ENCODE measurements around the gene TNNT2.
A peak's percentile ranks its signal among the peaks of the same experiment; 100 is the strongest.

The TNNT2 gene

GRCh38 chr1:201360486-201360885 lies 17.0 kb downstream of the TNNT2 start:
- H3K79me1 ChIP-seq (ENCODE audit: low read depth, low read length), result peaks cover 4% of the 10 kb centered on the region
- no peaks in the 10 kb centered on the region for H3K9me3 ChIP-seq (replicated peaks in 1 of 2; ENCODE audit: control insufficient read depth in 2 of 2, insufficient read depth in 1 of 2, low read depth in 1 of 2, low read length in 2 of 2)
- no CpG with 5 or more reads among the region's 7 CpGs for WGBS, 2 donors (ENCODE audit: extremely low coverage in 2 of 2, insufficient read length in 2 of 2, insufficient replicate concordance in 1 of 2)
- peak overlapping the region; percentile 97 for H2AK5ac ChIP-seq (ENCODE audit: low read depth, low read length)
- H2BK15ac ChIP-seq (ENCODE audit: low read length), result peak overlapping the region; percentile 91
- H2BK120ac ChIP-seq (ENCODE audit: low read depth, low read length), result no peak overlapping the region
- H2BK5ac ChIP-seq (ENCODE audit: low read length), result peak overlapping the region; percentile 29
- peak overlapping the region; percentile 20 for H3K18ac ChIP-seq (ENCODE audit: low read length)
- peaks cover 0 to 15% of the 10 kb centered on the region in 2 donors for H3K4me1 ChIP-seq (ENCODE audit: control insufficient read depth in 2 of 2, insufficient read depth in 1 of 2, low read depth in 1 of 2, low read length in 2 of 2)
- H3K36me3 ChIP-seq (replicated peaks in 1 of 2; ENCODE audit: control insufficient read depth in 2 of 2, insufficient read depth in 2 of 2, low read length in 2 of 2), result no peaks in the 10 kb centered on the region
- no peak overlapping the region for H3K27ac ChIP-seq (replicated peaks; ENCODE audit: low read length)
- H2AFZ ChIP-seq (ENCODE audit: low read length), result no peak overlapping the region
- H3K27me3 ChIP-seq (ENCODE audit: control insufficient read depth in 3 of 3, insufficient read depth in 3 of 3, low read depth in 1 of 3, low read length in 3 of 3), result peaks cover 0 to 18% (median 0%) of the 10 kb centered on the region in 3 experiments
- H3K4me3 ChIP-seq (ENCODE audit: low read length in 2 of 2), result no peak overlapping the region
- no peak overlapping the region for H3K4ac ChIP-seq (ENCODE audit: low read length)
- H3K4me2 ChIP-seq (ENCODE audit: insufficient read depth, low read length, poor library complexity, severe bottlenecking), result no peak overlapping the region
- H4K8ac ChIP-seq (ENCODE audit: low read depth, low read length), result no peak overlapping the region
- H3K23ac ChIP-seq (ENCODE audit: low read depth, low read length, poor library complexity), result no peak overlapping the region
- H2BK12ac ChIP-seq (ENCODE audit: low read length), result peak overlapping the region; percentile 75
- no peak overlapping the region for H3K9ac ChIP-seq (ENCODE audit: low read depth, low read length, poor library complexity)
- no peak for DNase-seq (ENCODE audit: low spot score)
- H3K14ac ChIP-seq (ENCODE audit: low read length), result no peak overlapping the region
- H4K91ac ChIP-seq (ENCODE audit: low read depth, low read length, poor library complexity), result peak overlapping the region; percentile 22

DNA sequence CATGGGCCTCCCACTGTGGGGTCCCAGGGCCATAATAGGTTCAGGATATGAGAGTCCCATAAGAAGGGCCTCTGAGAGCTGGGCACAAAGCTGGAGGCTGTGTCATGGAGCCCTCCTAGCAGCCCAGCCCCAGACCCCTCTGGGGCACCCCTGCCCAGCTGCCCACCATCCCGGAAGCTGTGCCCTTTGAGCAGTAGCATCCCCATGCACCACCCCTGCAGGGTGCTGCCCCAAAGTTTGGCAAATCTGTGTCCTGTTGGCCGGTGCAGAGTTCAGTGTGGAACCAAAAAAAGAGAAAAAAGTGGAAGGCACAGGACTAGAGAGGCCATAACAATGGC lies 17.6 kb downstream of the TNNT2 start:
- Histone ChIP-seq H3K79me1 (ENCODE audit: low read depth, low read length) (peaks cover 4% of the 10 kb centered on the region), H2BK15ac (ENCODE audit: low read length) (peak overlapping the region; percentile 95), H2AK5ac (ENCODE audit: low read depth, low read length) (peak overlapping the region; percentile 91), H3K9me3 (replicated peaks in 1 of 2; ENCODE audit: control insufficient read depth in 2 of 2, insufficient read depth in 1 of 2, low read depth in 1 of 2, low read length in 2 of 2) (no peaks in the 10 kb centered on the region), H2BK120ac (ENCODE audit: low read depth, low read length) (no peak overlapping the region), H3K36me3 (replicated peaks in 1 of 2; ENCODE audit: control insufficient read depth in 2 of 2, insufficient read depth in 2 of 2, low read length in 2 of 2) (no peaks in the 10 kb centered on the region), H3K27me3 (ENCODE audit: control insufficient read depth in 3 of 3, insufficient read depth in 3 of 3, low read depth in 1 of 3, low read length in 3 of 3) (peaks cover 0 to 23% (median 0%) of the 10 kb centered on the region in 3 experiments), H4K8ac (ENCODE audit: low read depth, low read length) (no peak overlapping the region), H4K91ac (ENCODE audit: low read depth, low read length, poor library complexity) (no peak overlapping the region), H3K4me3 (ENCODE audit: low read length in 2 of 2) (no peak overlapping the region), H3K4me1 (ENCODE audit: control insufficient read depth in 2 of 2, insufficient read depth in 1 of 2, low read depth in 1 of 2, low read length in 2 of 2) (peaks cover 0 to 15% of the 10 kb centered on the region in 2 donors), H2BK12ac (ENCODE audit: low read length) (no peak overlapping the region), H3K4me2 (ENCODE audit: insufficient read depth, low read length, poor library complexity, severe bottlenecking) (no peak overlapping the region), H3K14ac (ENCODE audit: low read length) (no peak overlapping the region), H3K9ac (ENCODE audit: low read depth, low read length, poor library complexity) (no peak overlapping the region), H3K18ac (ENCODE audit: low read length) (peak overlapping the region; percentile 16), H2AFZ (ENCODE audit: low read length) (no peak overlapping the region), H3K4ac (ENCODE audit: low read length) (no peak overlapping the region), H3K23ac (ENCODE audit: low read depth, low read length, poor library complexity) (no peak overlapping the region), H2BK5ac (ENCODE audit: low read length) (no peak overlapping the region), H3K27ac (replicated peaks; ENCODE audit: low read length) (no peak overlapping the region)
- DNase-seq (ENCODE audit: low spot score), result no peak
- WGBS, 2 donors (ENCODE audit: extremely low coverage in 2 of 2, insufficient read length in 2 of 2, insufficient replicate concordance in 1 of 2), result no CpG with 5 or more reads among the region's 2 CpGs

- peak overlapping the region; percentile 15 for H3K14ac ChIP-seq (ENCODE audit: low read length)
- H3K4me1 ChIP-seq (ENCODE audit: control insufficient read depth in 2 of 2, insufficient read depth in 1 of 2, low read depth in 1 of 2, low read length in 2 of 2), result peaks cover 0 to 15% of the 10 kb centered on the region in 2 donors
- H4K91ac ChIP-seq (ENCODE audit: low read depth, low read length, poor library complexity), result peak overlapping the region; percentile 73
- no peak overlapping the region for H2BK5ac ChIP-seq (ENCODE audit: low read length)
- peak overlapping the region; percentile 78 for H2BK120ac ChIP-seq (ENCODE audit: low read depth, low read length)
- no peak overlapping the region for H3K9ac ChIP-seq (ENCODE audit: low read depth, low read length, poor library complexity)
- peak overlapping the region; percentile 10 for H2BK12ac ChIP-seq (ENCODE audit: low read length)
- no peaks in the 10 kb centered on the region for H3K36me3 ChIP-seq (replicated peaks in 1 of 2; ENCODE audit: control insufficient read depth in 2 of 2, insufficient read depth in 2 of 2, low read length in 2 of 2)
- H3K4ac ChIP-seq (ENCODE audit: low read length), result peak overlapping the region; percentile 98
- peak overlapping the region; percentile 89 for H3K18ac ChIP-seq (ENCODE audit: low read length)
- H3K4me2 ChIP-seq (ENCODE audit: insufficient read depth, low read length, poor library complexity, severe bottlenecking), result no peak overlapping the region
- H2AK5ac ChIP-seq (ENCODE audit: low read depth, low read length), result peak overlapping the region; percentile 91
- no peak overlapping the region for H4K8ac ChIP-seq (ENCODE audit: low read depth, low read length)
- H3K27ac ChIP-seq (replicated peaks; ENCODE audit: low read length), result no peak overlapping the region
- H3K9me3 ChIP-seq (replicated peaks in 1 of 2; ENCODE audit: control insufficient read depth in 2 of 2, insufficient read depth in 1 of 2, low read depth in 1 of 2, low read length in 2 of 2), result no peaks in the 10 kb centered on the region
- H3K23ac ChIP-seq (ENCODE audit: low read depth, low read length, poor library complexity), result no peak overlapping the region
- H2AFZ ChIP-seq (ENCODE audit: low read length), result no peak overlapping the region
- peak overlapping the region; percentile 95 for H2BK15ac ChIP-seq (ENCODE audit: low read length)
- WGBS, 2 donors (ENCODE audit: extremely low coverage in 2 of 2, insufficient read length in 2 of 2, insufficient replicate concordance in 1 of 2), result no CpG with 5 or more reads among the region's 18 CpGs
- H3K4me3 ChIP-seq (ENCODE audit: low read length in 2 of 2), result no peak overlapping the region
- peaks cover 0 to 23% (median 0%) of the 10 kb centered on the region in 3 experiments for H3K27me3 ChIP-seq (ENCODE audit: control insufficient read depth in 3 of 3, insufficient read depth in 3 of 3, low read depth in 1 of 3, low read length in 3 of 3)
- DNase-seq (ENCODE audit: low spot score), result no peak
- H3K79me1 ChIP-seq (ENCODE audit: low read depth, low read length), result peaks cover 4% of the 10 kb centered on the region
These were observed 18.2 kb downstream of the TNNT2 start for GRCh38 chr1:201359031-201359872.

DNA sequence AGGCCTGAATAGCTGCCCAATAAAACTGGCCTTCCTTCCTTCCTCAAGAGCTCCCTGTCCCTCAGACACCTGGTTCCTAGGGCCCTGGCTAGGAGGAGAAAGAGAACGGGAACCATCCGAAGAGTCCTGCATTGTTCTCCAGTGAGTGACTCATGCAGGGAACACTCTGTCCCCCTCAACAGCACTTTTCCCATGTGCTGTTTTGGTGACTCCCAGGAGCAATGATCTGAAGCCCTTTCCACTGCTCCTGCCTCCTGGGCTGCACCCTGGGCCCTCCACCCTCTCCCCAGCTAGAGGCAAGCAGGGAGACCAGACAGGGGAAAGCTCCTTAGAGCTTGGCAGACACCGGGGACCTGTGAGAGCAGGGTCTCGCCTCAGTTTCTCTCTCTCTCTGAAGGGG lies 18.9 kb downstream of the TNNT2 start:
- no CpG with 5 or more reads among the region's 4 CpGs for WGBS, 2 donors (ENCODE audit: extremely low coverage in 2 of 2, insufficient read length in 2 of 2, insufficient replicate concordance in 1 of 2)

More for the DNA sequence above, 18.9 kb downstream of the TNNT2 start:
- no peak overlapping the region for H4K8ac ChIP-seq (ENCODE audit: low read depth, low read length)
- no peak overlapping the region for H3K4ac ChIP-seq (ENCODE audit: low read length)
- no peaks in the 10 kb centered on the region for H3K36me3 ChIP-seq (replicated peaks in 1 of 2; ENCODE audit: control insufficient read depth in 2 of 2, insufficient read depth in 2 of 2, low read length in 2 of 2)
- H2BK120ac ChIP-seq (ENCODE audit: low read depth, low read length), result peak overlapping the region; percentile 78
- H3K23ac ChIP-seq (ENCODE audit: low read depth, low read length, poor library complexity), result no peak overlapping the region
- H3K27ac ChIP-seq (replicated peaks; ENCODE audit: low read length), result no peak overlapping the region
- H2AFZ ChIP-seq (ENCODE audit: low read length), result no peak overlapping the region
- peaks cover 0 to 23% (median 0%) of the 10 kb centered on the region in 3 experiments for H3K27me3 ChIP-seq (ENCODE audit: control insufficient read depth in 3 of 3, insufficient read depth in 3 of 3, low read depth in 1 of 3, low read length in 3 of 3)
- no peak overlapping the region for H2BK5ac ChIP-seq (ENCODE audit: low read length)
- peak overlapping the region; percentile 15 for H3K14ac ChIP-seq (ENCODE audit: low read length)
- peak overlapping the region; percentile 84 for H3K18ac ChIP-seq (ENCODE audit: low read length)
- DNase-seq (ENCODE audit: low spot score), result no peak
- H3K4me2 ChIP-seq (ENCODE audit: insufficient read depth, low read length, poor library complexity, severe bottlenecking), result no peak overlapping the region
- no peak overlapping the region for H2BK12ac ChIP-seq (ENCODE audit: low read length)
- H2AK5ac ChIP-seq (ENCODE audit: low read depth, low read length), result peak overlapping the region; percentile 91
- H3K79me1 ChIP-seq (ENCODE audit: low read depth, low read length), result peaks cover 4% of the 10 kb centered on the region
- no peaks in the 10 kb centered on the region for H3K9me3 ChIP-seq (replicated peaks in 1 of 2; ENCODE audit: control insufficient read depth in 2 of 2, insufficient read depth in 1 of 2, low read depth in 1 of 2, low read length in 2 of 2)
- H3K4me1 ChIP-seq (ENCODE audit: control insufficient read depth in 2 of 2, insufficient read depth in 1 of 2, low read depth in 1 of 2, low read length in 2 of 2), result peaks cover 0 to 15% of the 10 kb centered on the region in 2 donors
- H3K9ac ChIP-seq (ENCODE audit: low read depth, low read length, poor library complexity), result no peak overlapping the region
- H4K91ac ChIP-seq (ENCODE audit: low read depth, low read length, poor library complexity), result no peak overlapping the region
- no peak overlapping the region for H3K4me3 ChIP-seq (ENCODE audit: low read length in 2 of 2)
- H2BK15ac ChIP-seq (ENCODE audit: low read length), result peak overlapping the region; percentile 95

Measured in neuronal stem cell (in vitro differentiated cells).